Stimulated activated CD8-positive, alpha-beta memory T cell treated with anti-CD3 and anti-CD28 coated beads, Interleukin-4, amount 100 ng/mL, for 1 hour (primary cell): Measurements from ENCODE around the gene RNF2.

ENCODE experiments used
- DNase-seq, 2 donors: peaks; one replicate each; pipeline ENCODE4 v3.0.0-alpha.2; 2020; ENCODE audit warnings: low read depth in 2 of 2, low spot score in 1 of 2

Gene RNF2

GRCh38 chr1:185091480-185091879 is 46.1 kb downstream of the RNF2 start:
- no peak for DNase-seq

- DNase-seq: no peak
Observed at GRCh38 chr1:185094761-185095160, 49.4 kb downstream of the RNF2 start.

- no peak for DNase-seq
Observed at GRCh38 chr1:185096531-185096930, 51.2 kb downstream of the RNF2 start.

DNA sequence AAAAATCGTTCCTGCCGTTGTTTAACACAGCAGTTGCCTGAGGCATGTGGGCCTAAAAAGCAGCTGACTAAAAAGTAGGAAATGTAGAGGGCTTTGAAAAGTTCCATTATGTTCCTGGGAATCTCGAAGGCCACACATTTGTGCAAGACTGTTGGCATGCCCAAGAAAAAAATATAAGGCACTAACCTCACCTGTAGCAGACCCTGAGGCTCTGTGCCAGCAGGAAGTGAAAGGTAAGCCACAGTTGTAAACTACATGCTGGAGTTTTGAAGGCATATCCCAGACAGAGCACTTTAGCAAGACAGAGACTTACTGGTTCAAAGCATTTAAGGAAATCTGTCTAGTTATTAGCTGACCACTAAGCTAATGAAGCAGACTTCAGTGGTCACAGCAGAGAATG is 58.7 kb downstream of the RNF2 start:
- DNase-seq: no peak

- no peak for DNase-seq
Observed at GRCh38 chr1:185105121-185105520, 59.8 kb downstream of the RNF2 start.

DNA sequence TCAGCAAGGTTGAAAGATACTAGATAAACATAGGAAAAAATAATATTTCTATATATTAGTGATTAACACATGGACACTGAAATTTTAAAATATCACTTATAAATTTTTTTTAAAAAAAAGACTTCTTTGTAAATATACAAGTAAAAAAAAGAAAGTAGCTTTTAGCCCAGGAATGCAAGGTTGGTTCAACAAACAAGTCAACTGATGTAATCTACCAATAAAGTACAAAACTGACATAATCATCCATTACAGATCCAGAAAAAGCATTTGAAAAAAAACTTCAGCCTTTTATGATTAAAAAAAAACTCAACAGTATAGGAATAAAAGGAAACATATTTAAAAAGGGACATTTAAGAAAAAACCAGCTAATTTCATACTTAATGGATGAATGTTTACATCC is 63.0 kb downstream of the RNF2 start:
- DNase-seq: no peak

- no peak for DNase-seq
Observed at GRCh38 chr1:185110145-185110544, 64.8 kb downstream of the RNF2 start.

GRCh38 chr1:185111873-185112272 is 66.5 kb downstream of the RNF2 start:
- no peak for DNase-seq

GRCh38 chr1:185112356-185112755 is 67.0 kb downstream of the RNF2 start:
- no peak for DNase-seq

DNA sequence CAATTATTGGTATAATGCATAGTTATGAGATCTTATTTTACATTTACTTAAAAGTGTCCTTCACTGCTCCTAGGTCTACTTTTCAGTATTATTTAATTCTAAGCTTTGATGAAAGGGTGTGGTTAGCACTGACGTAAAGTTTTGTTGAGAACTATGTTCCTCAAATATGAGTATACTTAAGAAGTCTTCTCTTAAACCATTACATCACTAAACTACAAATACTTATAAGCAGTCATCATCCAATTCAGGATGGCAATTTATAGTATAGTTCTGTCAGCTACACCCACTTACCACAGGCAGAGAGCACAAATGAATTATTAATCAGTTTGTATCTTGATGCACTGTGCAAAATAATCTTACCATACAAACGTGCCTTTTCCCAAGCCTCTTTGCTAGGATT is 84.3 kb downstream of the RNF2 start:
- no peak for DNase-seq

DNA sequence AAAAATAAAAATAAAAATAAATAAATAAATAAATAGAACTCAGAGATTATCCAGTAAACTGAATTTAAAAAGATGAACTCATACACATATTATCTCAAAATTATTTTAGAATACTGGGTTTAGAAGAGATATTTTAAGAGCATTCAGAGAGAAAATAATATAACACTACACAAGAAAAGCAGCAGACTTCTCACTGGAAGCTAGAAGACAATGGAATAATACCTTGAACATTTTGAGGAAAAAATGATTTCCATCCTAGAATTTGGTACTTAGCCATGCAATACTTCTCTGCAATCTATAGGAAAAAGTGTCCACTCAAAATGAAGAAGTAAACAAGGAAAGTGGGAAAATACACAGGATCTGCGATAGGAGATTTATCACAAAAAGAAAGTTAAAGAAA is 87.2 kb downstream of the RNF2 start:
- DNase-seq: no peak

GRCh38 chr1:185137896-185138545 is 92.7 kb downstream of the RNF2 start:
- DNase-seq: no peak

- DNase-seq: no peak
Observed at GRCh38 chr1:185139246-185139645, 93.9 kb downstream of the RNF2 start.

- no peak for DNase-seq
Observed at GRCh38 chr1:185144233-185144632, 98.9 kb downstream of the RNF2 start.

DNA sequence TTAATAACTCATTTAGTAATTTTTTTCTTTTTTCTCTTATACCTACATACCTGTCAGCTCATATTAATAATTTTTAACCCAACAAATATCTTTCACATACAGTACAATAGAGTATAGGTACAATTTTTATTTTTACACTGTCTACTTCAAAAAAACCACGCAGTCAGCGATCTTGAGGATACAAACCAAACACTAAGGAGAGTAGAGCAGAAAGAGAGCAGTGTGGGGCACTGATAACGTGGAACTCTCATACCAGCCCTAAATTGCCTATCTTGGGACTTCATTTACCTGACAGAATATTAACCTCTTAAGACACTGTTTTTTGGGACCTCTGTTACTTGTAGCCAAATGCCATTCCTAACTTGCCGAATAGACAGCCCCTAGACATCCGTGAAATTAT is 105.9 kb downstream of the RNF2 start:
- no peak for DNase-seq
